HCT116 (cell line): ENCODE results near the gene USPL1. TPM values are rescaled to one million over a fixed set of nuclear protein-coding genes. Genes with fewer than 3 reads are reported as not detected.
A peak's percentile ranks its signal among the peaks of the same experiment; 100 is the strongest.

Experiments
- ATAC-seq: fragments of 200-7000 bp; cut with Tn5 transposase; 2 replicates; pipeline ENCODE4 v1.9.1; 2020; ENCODE audit warnings: mild to moderate bottlenecking, moderate library complexity
- BruUV-seq: library from RNA; stranded (reverse); fragments of 400-500 nt; replicated peaks from 2 replicates; lab custom pipeline; 2021; lab: Mats Ljungman, UMichigan
- CTCF ChIA-PET: fragments of 300-600 bp; sonication (Branson Sonifier 250); formaldehyde crosslinking; loops from one replicate; lab custom pipeline; 2021; ENCODE audit warnings: antibody characterized with exemption; lab: Charles Lee
- POLR2A ChIA-PET: fragments of 300-600, 350-600 bp; sonication (Branson Sonifier 250); formaldehyde crosslinking; loops from one replicate; lab custom pipeline; 2021; ENCODE audit warnings: antibody characterized with exemption; lab: Charles Lee
- RAD21 ChIA-PET, 2 experiments: fragments of 300-600 bp; sonication (Branson Sonifier 250); formaldehyde crosslinking; loops; one replicate each; lab custom pipeline; 2023; ENCODE audit warnings: low total read pairs in 2 of 2; ENCODE audit not compliant: uncharacterized antibody in 2 of 2, unreplicated experiment in 2 of 2, low non-redundant PET in 1 of 2; lab: Charles Lee
- DNase-seq: peaks from one replicate; pipeline ENCODE4 v3.0.0-alpha.2; 2010; ENCODE audit warnings: low read depth, low spot score
- H2AFZ ChIP-seq: fragments of 200-600 bp; shearing (Covaris generic), sonication (generic); 2 replicates; pipeline ENCODE4 v1.6.1; 2017; ENCODE audit warnings: low read depth, mixed run types, mixed read lengths, antibody characterized with exemption, low read length; ENCODE audit not compliant: poor library complexity, severe bottlenecking
- H3K27ac ChIP-seq: 2 replicates; pipeline ENCODE4 v1.5.1; 2012; ENCODE audit warnings: low read depth, low read length
- H3K27me3 ChIP-seq: fragments of 200-600 bp; sonication (generic); 2 replicates; pipeline ENCODE4 v1.6.1; 2016; ENCODE audit warnings: mixed run types, low read length, mixed read lengths; ENCODE audit not compliant: insufficient read depth
- H3K36me3 ChIP-seq, 2 experiments: fragments of 200-500 bp in 1 of 2; fragments of 200-600 bp in 1 of 2; sonication (Bioruptor generic) in 1 of 2; sonication (generic) in 1 of 2; 2 replicates each; pipeline versions ENCODE4 v1.5.1 to v1.6.1; 2014 to 2016; ENCODE audit warnings: low read length in 2 of 2, inconsistent platforms in 1 of 2, mixed read lengths in 1 of 2, mixed run types in 1 of 2; ENCODE audit not compliant: insufficient read depth in 2 of 2, control insufficient read depth in 1 of 2
- H3K4me1 ChIP-seq, 2 experiments: fragments of 200-600 bp in 1 of 2; sonication (generic) in 1 of 2; 2 replicates each; pipeline versions ENCODE4 v1.5.1 to v1.6.1; 2012 to 2017; ENCODE audit warnings: low read length in 2 of 2, inconsistent platforms in 1 of 2, mild to moderate bottlenecking in 1 of 2, mixed read lengths in 1 of 2, mixed run types in 1 of 2, moderate library complexity in 1 of 2; ENCODE audit not compliant: insufficient read depth in 2 of 2, control insufficient read depth in 1 of 2
- H3K4me2 ChIP-seq: fragments of 200-600 bp; sonication (generic); 2 replicates; pipeline ENCODE4 v1.6.1; 2017; ENCODE audit warnings: mixed run types, low read length, mixed read lengths
- H3K4me3 ChIP-seq, 2 experiments: fragments of 200-600 bp in 1 of 2; sonication (generic) in 1 of 2; replicated peaks in 1 of 2; 2 replicates each; pipeline ENCODE4 v1.5.1; 2011 to 2016; ENCODE audit warnings: low read length in 2 of 2, control low read depth in 1 of 2, low read depth in 1 of 2, mild to moderate bottlenecking in 1 of 2, mixed read lengths in 1 of 2, mixed run types in 1 of 2
- H3K79me2 ChIP-seq: fragments of 200-600 bp; sonication (generic); 2 replicates; pipeline ENCODE4 v1.6.1; 2017; ENCODE audit warnings: mild to moderate bottlenecking, mixed run types, low read length, moderate library complexity, mixed read lengths; ENCODE audit not compliant: insufficient read depth
- H3K9ac ChIP-seq: fragments of 200-600 bp; sonication (generic); 2 replicates; pipeline ENCODE4 v1.6.1; 2016; ENCODE audit warnings: low read length, mixed read lengths
- H3K9me2 ChIP-seq: fragments of 200-600 bp; sonication (generic), shearing (Covaris generic); 2 replicates; pipeline ENCODE4 v1.6.1; 2017; ENCODE audit warnings: mixed run types, mild to moderate bottlenecking, moderate library complexity; ENCODE audit not compliant: insufficient read depth
- H3K9me3 ChIP-seq, 2 experiments: fragments of 200-500 bp in 1 of 2; fragments of 200-600 bp in 1 of 2; sonication (Bioruptor generic) in 1 of 2; sonication (generic) in 1 of 2; 2 replicates each; pipeline ENCODE4 v1.6.1; 2014 to 2017; ENCODE audit warnings: low read length in 2 of 2, mixed read lengths in 2 of 2, inconsistent platforms in 1 of 2, low read depth in 1 of 2, mild to moderate bottlenecking in 1 of 2, mixed run types in 1 of 2, moderate library complexity in 1 of 2; ENCODE audit not compliant: control insufficient read depth in 1 of 2, insufficient read depth in 1 of 2
- H4K20me1 ChIP-seq: fragments of 200-600 bp; sonication (generic), shearing (Covaris generic); 2 replicates; pipeline ENCODE4 v1.6.1; 2017; ENCODE audit warnings: mixed run types, mild to moderate bottlenecking, moderate library complexity; ENCODE audit not compliant: insufficient read depth
- CBX3 ChIP-seq: IDR thresholded peaks from 2 replicates; pipeline ENCODE4 v1.6.1; 2012; ENCODE audit warnings: low read depth
- EGR1 ChIP-seq: IDR thresholded peaks from 2 replicates; pipeline ENCODE4 v1.6.1; 2012; ENCODE audit warnings: low read depth
- ELF1 ChIP-seq: IDR thresholded peaks from 2 replicates; pipeline ENCODE4 v1.6.1; 2012; ENCODE audit warnings: low read depth, borderline replicate concordance
- EZH2phosphoT487 ChIP-seq: fragments of 200-600 bp; IDR thresholded peaks from 2 replicates; pipeline ENCODE4 v1.6.1; 2018; ENCODE audit warnings: antibody characterized with exemption, borderline replicate concordance
- JUND ChIP-seq: IDR thresholded peaks from 2 replicates; pipeline ENCODE4 v1.6.1; 2012
- MAX ChIP-seq: IDR thresholded peaks from 2 replicates; pipeline ENCODE4 v1.6.1; 2012
- POLR2A ChIP-seq: IDR thresholded peaks from 2 replicates; pipeline ENCODE4 v1.7.0; 2011; ENCODE audit warnings: borderline replicate concordance; ENCODE audit not compliant: insufficient read depth, insufficient read length; ENCODE audit errors: extremely low read depth
- REST ChIP-seq: IDR thresholded peaks from 2 replicates; pipeline ENCODE4 v1.6.1; 2012; ENCODE audit warnings: low read depth
- SIN3A ChIP-seq: IDR thresholded peaks from 2 replicates; pipeline ENCODE4 v1.6.1; 2012; ENCODE audit warnings: low read depth
- SP1 ChIP-seq: IDR thresholded peaks from 2 replicates; pipeline ENCODE4 v1.6.1; 2012; ENCODE audit warnings: low read depth
- ZBTB33 ChIP-seq: IDR thresholded peaks from 2 replicates; pipeline ENCODE4 v1.6.1; 2011; ENCODE audit warnings: mild to moderate bottlenecking, low read length, moderate library complexity; ENCODE audit not compliant: insufficient replicate concordance; ENCODE audit errors: extremely low read depth
- ZNF274 ChIP-seq: fragments of 200-500 bp; sonication (Bioruptor generic); IDR thresholded peaks from 2 replicates; pipeline ENCODE4 v1.6.1; 2014; ENCODE audit warnings: mild to moderate bottlenecking, low read depth, low read length, inconsistent platforms
- intact Hi-C: fragments of 100-400 bp; cut with micrococcal nuclease; formaldehyde crosslinking; loops from 2 replicates; pipeline ENCODE4 v1.10.0; 2022
- total RNA-seq: library from RNA; stranded (reverse); gene quantifications from one replicate; pipeline ENCODE4 v1.2.1, GENCODE V29; 2021; ENCODE audit not compliant: unreplicated experiment

USPL1 gene
- total RNA-seq, 1 experiment from 2014 or later: 19.7 TPM

GRCh38 chr13:30619731-30620130 lies 2.0 kb downstream of the USPL1 start:
- no peak for ATAC-seq
- TF ChIP-seq JUND (no peak), SIN3A (no peak), CBX3 (no peak), ZBTB33 (no peak), ZNF274 (no peak)

GRCh38 chr13:30620941-30621340 lies 3.2 kb downstream of the USPL1 start:
- Histone ChIP-seq H2AFZ (no peak overlapping the region), H3K27ac (no peak overlapping the region), H3K9me3 (no peaks in the 10 kb centered on the region), H3K36me3 (peaks cover 24 to 26% of the 10 kb centered on the region in 2 experiments), H3K4me1 (peaks cover 6 to 19% of the 10 kb centered on the region in 2 experiments; a peak in 3 of 4 replicates), H3K4me2 (no peak overlapping the region), H3K9me2 (no peaks in the 10 kb centered on the region), H3K27me3 (no peaks in the 10 kb centered on the region), H3K79me2 (peaks cover 92% of the 10 kb centered on the region), H4K20me1 (peaks cover 13% of the 10 kb centered on the region; the same call in 1 of the 2 replicates), H3K9ac (no peak overlapping the region), H3K4me3 (no peak overlapping the region)
- DNase-seq (no peak), ATAC-seq (no peak)
- POLR2A ChIA-PET: no interaction called here
- BruUV-seq: no TSS peak
- intact Hi-C loops: no loop called here
- RAD21 ChIA-PET: no interaction called here
- CTCF ChIA-PET: no interaction called here
- TF ChIP-seq EZH2phosphoT487 (no peak), ZBTB33 (no peak), ZNF274 (no peak), SP1 (no peak), MAX (no peak), ELF1 (no peak), REST (no peak), POLR2A (no peak), EGR1 (no peak), CBX3 (no peak)

More at GRCh38 chr13:30619731-30620130, 2.0 kb downstream of the USPL1 start:
- no TSS peak for BruUV-seq
- no peaks in the 10 kb centered on the region for H3K9me3 ChIP-seq
- peaks cover 13% of the 10 kb centered on the region; the same call in 1 of the 2 replicates for H4K20me1 ChIP-seq
- peaks cover 92% of the 10 kb centered on the region for H3K79me2 ChIP-seq
- H3K9ac ChIP-seq: 0 out of 2 replicates have a peak overlapping the region, but pooled peaks have one; percentile 22
- no peaks in the 10 kb centered on the region for H3K9me2 ChIP-seq
- CTCF ChIA-PET: no interaction called here
- no peak overlapping the region for H2AFZ ChIP-seq
- peaks cover 8 to 24% of the 10 kb centered on the region in 2 experiments; a peak in 3 of 4 replicates for H3K4me1 ChIP-seq
- H3K36me3 ChIP-seq: peaks cover 23% of the 10 kb centered on the region in 2 experiments
- POLR2A ChIA-PET: no interaction called here
- no peaks in the 10 kb centered on the region for H3K27me3 ChIP-seq
- DNase-seq: no peak
- RAD21 ChIA-PET: no interaction called here
- no peak overlapping the region for H3K27ac ChIP-seq
- H3K4me3 ChIP-seq: no peak overlapping the region
- intact Hi-C loops: loop anchor here (5.0 to 10.0 kb wide), 3 partner anchors 123 to 425 kb away; no protein-coding TSS in a partner anchor
- peak overlapping the region; percentile 91 for H3K4me2 ChIP-seq
